Measurements from ENCODE around the gene PTPRE. TPM values are rescaled to one million over a fixed set of nuclear protein-coding genes. Genes with fewer than 3 reads are reported as not detected.

PTPRE gene
- total RNA-seq, 4 donors from 2014 or later = 9.8 to 24.9 (median 22.7) TPM

DNA sequence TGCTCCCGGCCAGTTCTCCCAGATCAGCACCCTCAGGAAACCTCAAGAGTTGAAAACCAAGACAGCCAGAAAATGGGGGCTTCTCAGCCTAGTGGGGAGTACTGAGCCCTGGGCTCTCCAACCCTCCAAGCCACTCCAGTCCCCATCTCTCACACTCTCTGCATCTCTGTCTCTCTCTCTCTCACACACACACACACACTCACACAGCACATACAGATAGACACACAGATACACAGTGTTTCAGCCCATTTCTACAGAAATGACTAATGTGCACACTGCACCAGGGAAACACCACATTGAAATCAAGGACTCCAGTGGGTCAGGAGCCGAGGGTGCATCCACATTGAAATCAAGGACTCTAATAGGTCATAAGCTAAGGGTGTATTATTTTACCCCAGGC is 111.8 kb downstream of the PTPRE start:
- Histone ChIP-seq H3K4me1 (no peaks in the 10 kb centered on the region), H3K27me3 (no peaks in the 10 kb centered on the region), H3K4me3 (no peak overlapping the region), H3K9me3 (no peaks in the 10 kb centered on the region), H3K36me3 (no peaks in the 10 kb centered on the region), H3K27ac (no peak overlapping the region)
- no peak for TF ChIP-seq CTCF (IDR thresholded peaks at IDR 0.05)
- no peak for TF ChIP-seq POLR2A (IDR thresholded peaks at IDR 0.05)
- no peak for DNase-seq
- 62 to 100% methylated on average over 1 to 2 of the region's 2 CpGs for WGBS, 2 donors
- intact Hi-C loops (cut with DNase I) = no loop called here

DNA sequence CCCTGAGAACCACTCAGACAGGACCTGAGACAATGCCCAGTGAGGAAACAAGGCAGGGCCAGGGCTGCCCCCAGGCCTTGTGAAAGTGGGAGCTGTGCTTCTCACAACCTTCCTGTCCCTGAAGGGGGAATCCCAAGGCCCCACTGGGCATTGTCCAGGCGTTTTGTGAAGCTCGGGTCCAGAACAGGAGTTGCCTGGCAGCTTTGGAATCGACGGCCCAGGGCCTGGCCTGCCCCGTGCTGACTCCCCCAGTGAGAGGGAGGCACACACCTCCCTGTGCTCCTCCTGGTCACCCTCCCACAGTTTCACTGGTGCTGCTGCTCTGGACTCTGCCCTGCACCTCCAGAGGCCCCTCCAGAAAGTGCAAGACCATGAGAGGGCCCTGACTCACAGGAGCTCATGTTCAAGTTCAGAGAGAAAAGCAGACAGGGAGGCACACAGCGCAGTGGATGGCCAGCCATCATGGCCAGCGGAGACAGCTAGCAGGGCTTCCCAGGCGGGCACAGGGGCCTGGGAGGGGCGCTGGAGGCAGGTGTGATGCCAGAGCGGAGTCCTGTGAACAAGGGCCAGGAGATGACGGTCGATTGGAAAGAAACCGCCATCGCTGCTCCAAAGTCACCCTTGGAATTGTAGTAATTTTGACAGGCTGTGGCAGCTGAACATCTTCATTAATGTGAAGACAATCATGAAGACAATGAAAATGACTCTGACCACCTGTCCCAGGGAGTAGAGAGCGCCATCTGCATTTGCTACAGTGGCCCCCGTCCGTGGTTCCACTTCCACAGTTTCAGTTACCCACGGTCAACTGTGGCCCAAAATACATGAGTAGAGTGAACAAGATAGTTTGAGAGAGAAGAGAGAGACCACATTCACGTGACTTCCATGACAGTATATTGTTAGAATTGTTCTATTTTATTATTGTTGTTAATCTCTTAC is 115.6 kb downstream of the PTPRE start:
- Histone ChIP-seq H3K4me1 (no peaks in the 10 kb centered on the region), H3K4me3 (no peak overlapping the region), H3K9me3 (no peaks in the 10 kb centered on the region), H3K27ac (no peak overlapping the region), H3K27me3 (no peaks in the 10 kb centered on the region), H3K36me3 (no peaks in the 10 kb centered on the region)
- intact Hi-C loops (cut with DNase I) = no loop called here
- no peak for TF ChIP-seq CTCF (IDR thresholded peaks at IDR 0.05)
- no peak for TF ChIP-seq POLR2A (IDR thresholded peaks at IDR 0.05)
- DNase-seq = no peak
- 73 to 84% methylated on average over 7 to 15 of the region's 19 CpGs for WGBS, 2 donors

GRCh38 chr10:128024426-128024825 is 117.5 kb downstream of the PTPRE start:
- no peak overlapping the region for H3K27ac ChIP-seq
- no peak for TF ChIP-seq CTCF (IDR thresholded peaks at IDR 0.05)
- TF ChIP-seq POLR2A (IDR thresholded peaks at IDR 0.05) = no peak
- peaks cover 0 to 3% (median 0%) of the 10 kb centered on the region in 4 donors for H3K27me3 ChIP-seq
- H3K36me3 ChIP-seq = no peaks in the 10 kb centered on the region
- no peak overlapping the region for H3K4me3 ChIP-seq
- 47 to 67% methylated on average over 8 of the region's 8 CpGs for WGBS, 2 donors
- intact Hi-C loops (cut with DNase I) = no loop called here
- H3K4me1 ChIP-seq = no peaks in the 10 kb centered on the region
- DNase-seq = no peak
- H3K9me3 ChIP-seq = no peaks in the 10 kb centered on the region

DNA sequence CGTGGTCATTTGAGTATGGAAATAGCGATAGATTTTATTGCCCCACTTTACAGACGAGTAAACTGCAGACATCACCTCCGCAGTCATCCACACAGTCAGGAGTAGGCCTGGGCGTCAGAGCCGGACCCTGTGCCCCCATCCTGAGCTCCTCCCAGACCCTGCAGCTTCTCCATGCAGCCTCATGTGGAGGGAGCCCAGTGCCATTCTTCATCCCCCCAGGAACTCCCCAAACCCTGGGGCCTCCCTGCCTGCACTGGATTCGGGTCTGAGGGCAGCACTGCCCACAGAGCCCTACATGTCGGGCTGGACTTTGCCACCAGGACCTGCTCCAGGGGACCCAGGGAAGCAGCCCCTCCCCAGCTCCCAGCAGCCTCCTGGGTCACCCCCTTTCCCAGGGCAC is 118.5 kb downstream of the PTPRE start:
- H3K9me3 ChIP-seq = no peaks in the 10 kb centered on the region
- H3K4me3 ChIP-seq = no peak overlapping the region
- TF ChIP-seq POLR2A (IDR thresholded peaks at IDR 0.05) (no peak), CTCF (IDR thresholded peaks at IDR 0.05) (no peak)
- H3K27me3 ChIP-seq = peaks cover 0 to 3% (median 0%) of the 10 kb centered on the region in 4 donors
- H3K27ac ChIP-seq = no peak overlapping the region
- no peaks in the 10 kb centered on the region for H3K36me3 ChIP-seq
- WGBS, 2 donors = 85 to 90% methylated on average over 3 to 4 of the region's 8 CpGs
- no peak for DNase-seq
- H3K4me1 ChIP-seq = no peaks in the 10 kb centered on the region
- intact Hi-C loops (cut with DNase I) = no loop called here

GRCh38 chr10:128025951-128026350 is 119.0 kb downstream of the PTPRE start:
- H3K9me3 ChIP-seq = no peaks in the 10 kb centered on the region
- intact Hi-C loops (cut with DNase I) = no loop called here
- H3K36me3 ChIP-seq = no peaks in the 10 kb centered on the region
- no peak overlapping the region for H3K27ac ChIP-seq
- no peaks in the 10 kb centered on the region for H3K4me1 ChIP-seq
- WGBS, 2 donors = 40 to 73% methylated on average over 1 to 2 of the region's 6 CpGs
- no peak overlapping the region for H3K4me3 ChIP-seq
- TF ChIP-seq POLR2A (IDR thresholded peaks at IDR 0.05) (no peak), CTCF (IDR thresholded peaks at IDR 0.05) (no peak)
- H3K27me3 ChIP-seq = peaks cover 0 to 3% (median 0%) of the 10 kb centered on the region in 4 donors
- DNase-seq = no peak
